ENCODE results near the gene CCDC85A. TPM values are rescaled to one million over a fixed set of nuclear protein-coding genes. Genes with fewer than 3 reads are reported as not detected.

Gene CCDC85A
- total RNA-seq, 1 experiment from 2014 or later, result 0.10 TPM

DNA sequence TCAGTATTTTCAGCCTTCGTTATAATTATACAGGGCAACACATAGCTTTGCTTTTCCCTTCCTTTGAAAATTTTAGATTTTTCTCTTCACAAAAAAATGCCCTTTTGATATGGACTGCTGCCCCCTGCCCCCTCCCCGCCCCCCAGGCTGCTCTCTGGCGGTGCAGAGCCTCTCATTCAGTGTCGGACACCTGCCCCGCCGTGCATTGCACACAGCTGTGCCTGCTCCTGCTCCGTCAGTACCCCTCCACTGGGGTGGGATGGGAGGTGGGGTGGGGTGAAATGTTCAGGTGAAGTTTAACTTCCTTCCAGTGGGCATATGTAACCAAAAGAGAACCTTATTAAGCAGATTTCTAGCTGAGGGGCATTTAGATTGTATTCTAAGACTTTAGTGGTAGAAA is 148.0 kb downstream of the CCDC85A start:
- no peaks in the 10 kb centered on the region for H3K9me3 ChIP-seq (ENCODE audit: control insufficient read depth in 1 of 2, insufficient read depth in 1 of 2, low read depth in 1 of 2, low read length in 2 of 2)
- no peaks in the 10 kb centered on the region for H3K9me2 ChIP-seq (ENCODE audit: insufficient read depth)
- no peaks in the 10 kb centered on the region for H3K27me3 ChIP-seq (ENCODE audit: insufficient read depth, low read length)
- no peak overlapping the region for H3K27ac ChIP-seq (ENCODE audit: low read depth, low read length)
- H3K4me2 ChIP-seq (ENCODE audit: low read length), result no peak overlapping the region
- RAD21 ChIA-PET (ENCODE audit: low non-redundant PET in 1 of 2, low total read pairs in 2 of 2, uncharacterized antibody in 2 of 2, unreplicated experiment in 2 of 2), result no interaction called here
- TF ChIP-seq ELF1 (IDR thresholded peaks at IDR 0.05; ENCODE audit: borderline replicate concordance, low read depth), result no peak
- H3K36me3 ChIP-seq (ENCODE audit: control insufficient read depth in 1 of 2, insufficient read depth in 2 of 2, low read length in 2 of 2), result no peaks in the 10 kb centered on the region
- CTCF ChIA-PET, result no interaction called here
- ATAC-seq (no peak), DNase-seq (ENCODE audit: low read depth, low spot score) (no peak)
- no peaks in the 10 kb centered on the region for H4K20me1 ChIP-seq (ENCODE audit: insufficient read depth)
- H3K9ac ChIP-seq (ENCODE audit: low read length), result no peak overlapping the region
- H3K79me2 ChIP-seq (ENCODE audit: insufficient read depth, low read length), result no peaks in the 10 kb centered on the region
- intact Hi-C loops (cut with micrococcal nuclease), result no loop called here
- POLR2A ChIA-PET, result no interaction called here
- H2AFZ ChIP-seq (ENCODE audit: low read depth, low read length, poor library complexity, severe bottlenecking), result no peak overlapping the region
- H3K4me3 ChIP-seq (replicated peaks in 1 of 2; ENCODE audit: low read depth in 1 of 2, low read length in 2 of 2), result no peak overlapping the region
- BruUV-seq (replicated peaks), result no TSS peak
- H3K4me1 ChIP-seq (ENCODE audit: control insufficient read depth in 1 of 2, insufficient read depth in 2 of 2, low read length in 2 of 2), result no peaks in the 10 kb centered on the region

DNA sequence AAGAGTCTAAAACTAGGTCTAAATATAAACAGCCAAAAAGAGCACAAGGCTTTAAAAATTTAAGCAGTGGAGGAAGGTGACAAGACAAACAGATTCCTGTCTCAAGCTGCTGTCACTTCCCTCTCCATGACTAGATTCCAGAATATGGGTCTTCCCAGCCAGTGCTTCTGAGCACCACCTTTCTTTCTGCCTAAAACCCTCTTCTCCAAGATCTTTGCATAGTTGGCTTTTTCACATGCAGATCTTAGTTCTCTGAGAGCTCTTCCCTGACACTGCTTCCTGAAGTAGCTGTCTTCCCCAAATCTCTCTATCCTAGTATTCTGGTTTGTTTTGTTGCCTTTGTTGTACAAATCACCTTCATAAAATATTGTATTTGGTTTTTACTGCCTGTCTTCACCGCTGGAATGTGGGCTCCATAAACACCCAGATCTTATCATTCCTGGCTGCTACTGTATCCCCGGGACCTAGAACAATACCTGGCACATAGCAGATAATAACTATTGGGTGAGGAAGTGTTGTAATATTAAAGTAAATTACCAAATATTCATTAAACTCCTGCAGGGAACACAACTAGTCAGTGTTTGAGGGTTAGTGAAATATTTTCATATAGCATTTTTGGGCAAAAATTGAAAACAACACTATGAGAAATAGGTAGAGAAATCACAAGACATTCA is 150.2 kb downstream of the CCDC85A start:
- Histone ChIP-seq H3K79me2 (ENCODE audit: insufficient read depth, low read length) (no peaks in the 10 kb centered on the region), H3K4me2 (ENCODE audit: low read length) (no peak overlapping the region), H3K4me1 (ENCODE audit: control insufficient read depth in 1 of 2, insufficient read depth in 2 of 2, low read length in 2 of 2) (no peaks in the 10 kb centered on the region), H3K27me3 (ENCODE audit: insufficient read depth, low read length) (no peaks in the 10 kb centered on the region), H3K9ac (ENCODE audit: low read length) (no peak overlapping the region), H4K20me1 (ENCODE audit: insufficient read depth) (no peaks in the 10 kb centered on the region), H3K27ac (ENCODE audit: low read depth, low read length) (no peak overlapping the region), H3K4me3 (replicated peaks in 1 of 2; ENCODE audit: low read depth in 1 of 2, low read length in 2 of 2) (no peak overlapping the region), H3K36me3 (ENCODE audit: control insufficient read depth in 1 of 2, insufficient read depth in 2 of 2, low read length in 2 of 2) (no peaks in the 10 kb centered on the region), H3K9me2 (ENCODE audit: insufficient read depth) (no peaks in the 10 kb centered on the region), H2AFZ (ENCODE audit: low read depth, low read length, poor library complexity, severe bottlenecking) (no peak overlapping the region), H3K9me3 (ENCODE audit: control insufficient read depth in 1 of 2, insufficient read depth in 1 of 2, low read depth in 1 of 2, low read length in 2 of 2) (no peaks in the 10 kb centered on the region)
- ChIA-PET POLR2A (no interaction called here), RAD21 (ENCODE audit: low non-redundant PET in 1 of 2, low total read pairs in 2 of 2, uncharacterized antibody in 2 of 2, unreplicated experiment in 2 of 2) (no interaction called here), CTCF (no interaction called here)
- no peak for ATAC-seq
- no peak for DNase-seq (ENCODE audit: low read depth, low spot score)
- no TSS peak for BruUV-seq (replicated peaks)
- intact Hi-C loops (cut with micrococcal nuclease), result no loop called here
- TF ChIP-seq YY1 (IDR thresholded peaks at IDR 0.05; ENCODE audit: extremely low read depth, insufficient replicate concordance, low read depth, low read length), result no peak
- no peak for TF ChIP-seq SP1 (IDR thresholded peaks at IDR 0.05; ENCODE audit: low read depth)
- no peak for TF ChIP-seq FOSL1 (IDR thresholded peaks at IDR 0.05; ENCODE audit: low read depth)
- no peak for TF ChIP-seq JUND (IDR thresholded peaks at IDR 0.05)
- TF ChIP-seq ZFX (IDR thresholded peaks at IDR 0.05), result no peak
- no peak for TF ChIP-seq CBX3 (IDR thresholded peaks at IDR 0.05; ENCODE audit: low read depth)
- TF ChIP-seq, protein P1, sequence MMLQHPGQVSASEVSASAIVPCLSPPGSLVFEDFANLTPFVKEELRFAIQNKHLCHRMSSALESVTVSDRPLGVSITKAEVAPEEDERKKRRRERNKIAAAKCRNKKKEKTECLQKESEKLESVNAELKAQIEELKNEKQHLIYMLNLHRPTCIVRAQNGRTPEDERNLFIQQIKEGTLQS (IDR thresholded peaks at IDR 0.05), result no peak
- no peak for TF ChIP-seq TCF7L2 (IDR thresholded peaks at IDR 0.05; ENCODE audit: borderline replicate concordance, extremely low read depth, insufficient read depth, insufficient read length)
- TF ChIP-seq, protein P2, sequence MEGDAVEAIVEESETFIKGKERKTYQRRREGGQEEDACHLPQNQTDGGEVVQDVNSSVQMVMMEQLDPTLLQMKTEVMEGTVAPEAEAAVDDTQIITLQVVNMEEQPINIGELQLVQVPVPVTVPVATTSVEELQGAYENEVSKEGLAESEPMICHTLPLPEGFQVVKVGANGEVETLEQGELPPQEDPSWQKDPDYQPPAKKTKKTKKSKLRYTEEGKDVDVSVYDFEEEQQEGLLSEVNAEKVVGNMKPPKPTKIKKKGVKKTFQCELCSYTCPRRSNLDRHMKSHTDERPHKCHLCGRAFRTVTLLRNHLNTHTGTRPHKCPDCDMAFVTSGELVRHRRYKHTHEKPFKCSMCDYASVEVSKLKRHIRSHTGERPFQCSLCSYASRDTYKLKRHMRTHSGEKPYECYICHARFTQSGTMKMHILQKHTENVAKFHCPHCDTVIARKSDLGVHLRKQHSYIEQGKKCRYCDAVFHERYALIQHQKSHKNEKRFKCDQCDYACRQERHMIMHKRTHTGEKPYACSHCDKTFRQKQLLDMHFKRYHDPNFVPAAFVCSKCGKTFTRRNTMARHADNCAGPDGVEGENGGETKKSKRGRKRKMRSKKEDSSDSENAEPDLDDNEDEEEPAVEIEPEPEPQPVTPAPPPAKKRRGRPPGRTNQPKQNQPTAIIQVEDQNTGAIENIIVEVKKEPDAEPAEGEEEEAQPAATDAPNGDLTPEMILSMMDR (IDR thresholded peaks at IDR 0.05 in 2 of 3, conservative IDR thresholded peaks at IDR 0.05 in 1 of 3; ENCODE audit: borderline replicate concordance in 1 of 3, insufficient read depth in 1 of 3, low read depth in 2 of 3, low read length in 2 of 3), result no peak

All from HCT116 (cell line).